GM12872 (cell line): ENCODE results near the gene PARD3.

ENCODE experiments used
- CTCF ChIP-seq: IDR thresholded peaks from 3 replicates; pipeline ENCODE4 v1.5.1; 2011; ENCODE audit warnings: low read depth, mild to moderate bottlenecking, low read length, moderate library complexity; ENCODE audit not compliant: insufficient read depth

PARD3 gene

GRCh38 chr10:34320265-34320664, 494.8 kb downstream of the PARD3 start:
- no peak for TF ChIP-seq CTCF

GRCh38 chr10:34319197-34319846, 495.8 kb downstream of the PARD3 start:
- no peak for TF ChIP-seq CTCF

- no peak for TF ChIP-seq CTCF
These were observed 498.9 kb downstream of the PARD3 start for GRCh38 chr10:34316154-34316553.

- no peak for TF ChIP-seq CTCF
These were observed 500.6 kb downstream of the PARD3 start for GRCh38 chr10:34314457-34314856.

GRCh38 chr10:34313888-34314287, 501.2 kb downstream of the PARD3 start:
- TF ChIP-seq CTCF: no peak

- no peak for TF ChIP-seq CTCF
These were observed 501.7 kb downstream of the PARD3 start for GRCh38 chr10:34313353-34313752.

GRCh38 chr10:34311679-34312078, 503.4 kb downstream of the PARD3 start:
- TF ChIP-seq CTCF: no peak
